ENCODE results near the gene OCA2. TPM values are rescaled to one million over a fixed set of nuclear protein-coding genes. Genes with fewer than 3 reads are reported as not detected.

Gene OCA2
- total RNA-seq, 2 experiments from 2014 or later, result not detected

DNA sequence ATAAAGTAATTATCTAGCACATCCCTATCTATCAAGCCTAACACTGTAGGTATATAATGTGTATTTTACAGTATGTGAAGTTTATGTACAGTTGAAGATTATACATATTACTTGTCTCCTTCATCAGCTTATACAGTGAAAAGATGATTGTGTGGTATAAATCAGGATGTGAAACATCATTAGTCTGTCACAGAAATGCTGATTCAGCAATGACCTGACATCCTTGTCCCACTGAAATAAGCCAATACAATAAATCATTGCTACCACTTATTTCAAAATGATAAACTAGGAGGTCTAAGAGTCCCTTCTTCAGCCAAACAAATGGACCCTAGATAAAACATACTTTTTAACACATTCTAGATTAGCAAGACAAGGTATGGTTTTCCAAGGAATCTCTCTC is 225.3 kb downstream of the OCA2 start:
- no peaks in the 10 kb centered on the region for H3K4me1 Mint-ChIP-seq
- POLR2A ChIA-PET, result no interaction called here
- H3K36me3 Mint-ChIP-seq (ENCODE audit: low read depth), result no peaks in the 10 kb centered on the region
- CTCF ChIA-PET, result no interaction called here
- no peak overlapping the region for H3K4me3 Mint-ChIP-seq
- DNase-seq, result no peak
- no peaks in the 10 kb centered on the region for H3K9me3 Mint-ChIP-seq
- H3K27ac Mint-ChIP-seq, result no peak overlapping the region
- no peaks in the 10 kb centered on the region for H3K27me3 Mint-ChIP-seq

GRCh38 chr15:27873039-27873438 is 226.1 kb downstream of the OCA2 start:
- Mint-ChIP-seq H3K9me3 (peaks cover 3% of the 10 kb centered on the region), H3K4me3 (no peak overlapping the region), H3K36me3 (ENCODE audit: low read depth) (no peaks in the 10 kb centered on the region), H3K27ac (no peak overlapping the region), H3K27me3 (no peaks in the 10 kb centered on the region), H3K4me1 (no peaks in the 10 kb centered on the region)
- no peak for DNase-seq
- ChIA-PET POLR2A (no interaction called here), CTCF (no interaction called here)

- Mint-ChIP-seq H3K4me1 (no peaks in the 10 kb centered on the region), H3K9me3 (peaks cover 3% of the 10 kb centered on the region)
- CTCF ChIA-PET, result no interaction called here
Observed at GRCh38 chr15:27872355-27872754, 226.8 kb downstream of the OCA2 start.

GRCh38 chr15:27871902-27872260 is 227.2 kb downstream of the OCA2 start:
- H3K27me3 Mint-ChIP-seq, result no peaks in the 10 kb centered on the region
- peaks cover 3% of the 10 kb centered on the region for H3K9me3 Mint-ChIP-seq
- CTCF ChIA-PET, result no interaction called here
- DNase-seq, result no peak
- POLR2A ChIA-PET, result no interaction called here
- H3K27ac Mint-ChIP-seq, result no peak overlapping the region
- H3K4me3 Mint-ChIP-seq, result no peak overlapping the region
- H3K4me1 Mint-ChIP-seq, result no peaks in the 10 kb centered on the region
- H3K36me3 Mint-ChIP-seq (ENCODE audit: low read depth), result no peaks in the 10 kb centered on the region

More at GRCh38 chr15:27872355-27872754, 226.8 kb downstream of the OCA2 start:
- no peak for DNase-seq
- Mint-ChIP-seq H3K27ac (no peak overlapping the region), H3K27me3 (no peaks in the 10 kb centered on the region), H3K36me3 (ENCODE audit: low read depth) (no peaks in the 10 kb centered on the region), H3K4me3 (no peak overlapping the region)
- POLR2A ChIA-PET, result no interaction called here

GRCh38 chr15:27871078-27871901 is 227.8 kb downstream of the OCA2 start:
- Mint-ChIP-seq H3K27me3 (no peaks in the 10 kb centered on the region), H3K4me1 (no peaks in the 10 kb centered on the region), H3K4me3 (no peak overlapping the region), H3K9me3 (peaks cover 3% of the 10 kb centered on the region), H3K36me3 (ENCODE audit: low read depth) (no peaks in the 10 kb centered on the region), H3K27ac (peak overlapping the region; percentile 46)
- ChIA-PET POLR2A (no interaction called here), CTCF (no interaction called here)
- no peak for DNase-seq

DNA sequence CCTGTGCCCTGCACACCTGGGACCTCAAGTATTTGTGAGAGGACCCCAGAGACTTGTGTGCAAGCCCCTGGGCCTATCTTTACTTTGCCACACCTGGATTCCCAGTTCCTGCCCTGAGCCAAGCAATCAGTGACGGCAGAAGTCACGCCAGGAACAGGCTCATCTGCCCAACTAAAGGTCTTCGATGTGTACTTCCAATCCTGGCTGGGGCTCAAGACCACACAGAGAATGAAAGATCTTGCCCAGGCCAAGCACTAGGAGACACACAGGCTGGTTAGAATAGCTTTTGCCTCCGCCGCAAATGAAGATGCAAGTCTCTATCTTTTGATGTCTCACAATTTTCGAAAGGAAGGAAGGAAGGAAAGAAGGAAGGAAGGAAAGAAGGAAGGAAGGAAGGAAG is 228.8 kb downstream of the OCA2 start:
- POLR2A ChIA-PET, result no interaction called here
- Mint-ChIP-seq H3K4me1 (no peaks in the 10 kb centered on the region), H3K9me3 (peaks cover 3% of the 10 kb centered on the region), H3K4me3 (no peak overlapping the region), H3K27ac (no peak overlapping the region), H3K36me3 (ENCODE audit: low read depth) (no peaks in the 10 kb centered on the region), H3K27me3 (no peaks in the 10 kb centered on the region)
- DNase-seq, result no peak
- CTCF ChIA-PET, result no interaction called here

DNA sequence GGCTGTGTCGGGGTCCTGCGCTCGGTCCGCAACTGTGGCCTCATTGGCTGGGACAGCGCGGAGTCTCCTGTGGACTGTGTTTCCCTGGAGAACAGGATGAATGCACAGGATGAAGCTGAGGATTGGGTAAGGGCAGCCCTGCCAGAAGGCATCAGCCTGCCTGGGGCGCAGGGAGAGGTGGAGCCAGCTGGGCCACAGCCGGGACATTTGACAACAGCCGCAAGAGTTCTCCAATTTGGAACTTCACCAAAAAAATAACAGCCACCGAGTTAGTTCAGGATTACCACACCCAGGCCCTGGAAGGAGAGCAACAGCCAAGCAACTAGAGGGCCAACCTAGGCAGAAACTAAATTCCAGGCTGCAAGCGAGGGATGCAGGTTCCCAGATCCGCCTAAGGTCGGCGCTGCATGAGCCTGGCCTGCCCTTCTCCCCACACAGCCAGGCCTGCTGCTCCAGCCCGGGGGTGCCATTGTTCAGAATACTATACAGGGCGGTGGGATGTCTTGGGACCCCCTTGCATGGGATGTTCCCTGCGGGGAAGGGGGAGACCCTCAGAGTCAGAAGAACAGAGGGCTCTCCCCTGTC is 229.3 kb downstream of the OCA2 start:
- Mint-ChIP-seq H3K27me3 (no peaks in the 10 kb centered on the region), H3K4me1 (no peaks in the 10 kb centered on the region), H3K4me3 (no peak overlapping the region), H3K36me3 (ENCODE audit: low read depth) (no peaks in the 10 kb centered on the region), H3K27ac (no peak overlapping the region), H3K9me3 (peaks cover 3% of the 10 kb centered on the region)
- POLR2A ChIA-PET, result no interaction called here
- no peak for DNase-seq
- CTCF ChIA-PET, result no interaction called here

GRCh38 chr15:27868828-27869404 is 230.2 kb downstream of the OCA2 start:
- CTCF ChIA-PET, result no interaction called here

GRCh38 chr15:27867861-27868260 is 231.3 kb downstream of the OCA2 start:
- no peak overlapping the region for H3K4me3 Mint-ChIP-seq
- POLR2A ChIA-PET, result interaction anchor here (0.6 kb wide), 1 partner anchor 14 kb away, joined by 3 read pairs; no protein-coding TSS in a partner anchor
- no peaks in the 10 kb centered on the region for H3K36me3 Mint-ChIP-seq (ENCODE audit: low read depth)
- CTCF ChIA-PET, result no interaction called here
- DNase-seq, result no peak
- no peaks in the 10 kb centered on the region for H3K27me3 Mint-ChIP-seq
- H3K27ac Mint-ChIP-seq, result no peak overlapping the region
- H3K9me3 Mint-ChIP-seq, result peaks cover 3% of the 10 kb centered on the region
- H3K4me1 Mint-ChIP-seq, result no peaks in the 10 kb centered on the region

More at GRCh38 chr15:27868828-27869404, 230.2 kb downstream of the OCA2 start:
- Mint-ChIP-seq H3K4me3 (no peak overlapping the region), H3K27ac (no peak overlapping the region), H3K9me3 (peaks cover 3% of the 10 kb centered on the region), H3K27me3 (no peaks in the 10 kb centered on the region), H3K36me3 (ENCODE audit: low read depth) (no peaks in the 10 kb centered on the region), H3K4me1 (no peaks in the 10 kb centered on the region)
- POLR2A ChIA-PET, result no interaction called here
- no peak for DNase-seq

DNA sequence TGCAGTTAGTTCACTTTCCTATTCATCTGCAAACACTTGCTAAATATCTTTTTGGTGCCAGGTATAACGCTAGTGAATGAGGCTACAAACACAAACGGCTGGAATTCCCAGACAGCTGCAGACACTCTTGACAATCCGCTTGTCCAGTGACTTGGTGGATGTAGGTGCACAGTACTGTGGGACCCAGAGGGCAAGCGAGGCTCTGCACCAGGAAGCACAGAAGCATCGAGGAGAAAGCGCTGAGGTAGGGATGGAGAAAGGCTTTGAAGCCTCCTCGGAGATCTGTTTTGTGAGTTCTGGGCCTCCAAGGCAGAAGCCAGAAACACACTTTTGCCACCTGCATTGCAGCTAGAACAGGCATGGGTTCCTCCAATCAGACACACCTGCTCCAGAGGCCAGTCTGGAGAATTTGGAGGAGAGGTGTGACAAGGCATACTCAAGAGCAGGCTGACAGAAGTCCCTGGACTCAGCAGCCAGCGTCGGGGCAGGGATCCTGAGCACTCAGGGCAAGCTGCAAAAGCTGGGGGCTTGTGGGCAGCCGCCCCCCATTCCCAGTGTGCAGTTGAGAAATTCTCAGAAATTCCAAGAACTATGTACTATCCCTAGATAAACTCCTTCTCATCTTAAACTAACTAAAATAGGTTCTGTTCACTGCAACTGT is 232.5 kb downstream of the OCA2 start:
- ChIA-PET CTCF (no interaction called here), POLR2A (no interaction called here)
- Mint-ChIP-seq H3K27ac (no peak overlapping the region), H3K4me1 (no peaks in the 10 kb centered on the region), H3K36me3 (ENCODE audit: low read depth) (no peaks in the 10 kb centered on the region), H3K27me3 (no peaks in the 10 kb centered on the region), H3K9me3 (peaks cover 3% of the 10 kb centered on the region), H3K4me3 (no peak overlapping the region)
- no peak for DNase-seq

GRCh38 chr15:27865926-27866325 is 233.2 kb downstream of the OCA2 start:
- CTCF ChIA-PET, result no interaction called here
- Mint-ChIP-seq H3K27me3 (no peaks in the 10 kb centered on the region), H3K36me3 (ENCODE audit: low read depth) (no peaks in the 10 kb centered on the region), H3K4me3 (no peak overlapping the region), H3K27ac (no peak overlapping the region), H3K4me1 (no peaks in the 10 kb centered on the region), H3K9me3 (peaks cover 10% of the 10 kb centered on the region)
- POLR2A ChIA-PET, result no interaction called here
- DNase-seq, result no peak

DNA sequence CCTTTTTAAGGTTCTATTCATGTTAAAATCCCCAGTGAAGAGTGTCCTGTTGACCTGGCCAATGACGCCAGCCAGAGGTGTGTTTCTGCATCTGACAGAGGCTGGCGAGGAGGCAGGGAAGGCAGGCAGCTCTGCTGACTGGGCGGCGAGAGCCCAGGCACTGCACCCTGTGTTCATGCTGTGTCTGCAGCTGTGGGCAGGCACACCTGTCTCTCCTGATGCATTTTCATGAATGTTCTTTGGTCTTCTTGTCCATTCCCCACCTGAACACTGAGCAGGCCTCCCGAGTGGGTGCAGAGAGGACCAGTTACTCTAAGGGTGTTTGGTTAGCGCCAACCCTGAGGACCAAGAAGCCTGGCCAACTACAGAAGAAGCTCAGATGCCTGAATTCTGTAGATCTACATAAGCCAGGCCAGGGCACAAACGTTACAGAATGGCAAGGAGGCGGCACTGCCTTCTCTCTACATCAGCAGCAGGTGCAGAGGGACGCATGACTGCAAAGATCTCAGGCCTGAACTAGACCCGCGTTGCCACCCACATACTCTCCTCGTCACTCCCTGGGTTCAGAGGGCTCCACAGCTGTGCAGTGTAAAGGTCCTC is 233.7 kb downstream of the OCA2 start:
- no peaks in the 10 kb centered on the region for H3K36me3 Mint-ChIP-seq (ENCODE audit: low read depth)

GRCh38 chr15:27864719-27865118 is 234.4 kb downstream of the OCA2 start:
- DNase-seq, result no peak
- CTCF ChIA-PET, result no interaction called here
- Mint-ChIP-seq H3K36me3 (ENCODE audit: low read depth) (no peaks in the 10 kb centered on the region), H3K27me3 (no peaks in the 10 kb centered on the region), H3K4me1 (no peaks in the 10 kb centered on the region), H3K27ac (no peak overlapping the region), H3K9me3 (peaks cover 10% of the 10 kb centered on the region), H3K4me3 (no peak overlapping the region)
- POLR2A ChIA-PET, result no interaction called here

More for the DNA sequence above, 233.7 kb downstream of the OCA2 start:
- Mint-ChIP-seq H3K27ac (no peak overlapping the region), H3K4me3 (no peak overlapping the region), H3K9me3 (peaks cover 10% of the 10 kb centered on the region), H3K27me3 (no peaks in the 10 kb centered on the region), H3K4me1 (no peaks in the 10 kb centered on the region)
- ChIA-PET POLR2A (no interaction called here), CTCF (no interaction called here)
- no peak for DNase-seq
